SH-SY5Y (cell line): ENCODE results near the gene HAUS3.

Source experiments
- GATA2 ChIP-seq: IDR thresholded peaks from 2 replicates; pipeline ENCODE4 v1.6.1; 2011; ENCODE audit warnings: mild to moderate bottlenecking, low read depth, low read length
- GATA3 ChIP-seq: IDR thresholded peaks from 2 replicates; pipeline ENCODE4 v1.6.1; 2011; ENCODE audit warnings: low read depth, mild to moderate bottlenecking, low read length, moderate library complexity

- no peak for TF ChIP-seq GATA2
- no peak for TF ChIP-seq GATA3
Measured at GRCh38 chr4:2259541-2260343, 17.8 kb upstream of the HAUS3 start.
